Endothelial cell of umbilical vein (primary cell): ENCODE data around the gene ZNF697. TPM values are rescaled to one million over a fixed set of nuclear protein-coding genes. Genes with fewer than 3 reads are reported as not detected.

ENCODE experiments used
- BruUV-seq: library from RNA; stranded (reverse); fragments of 400-500 nt; replicated peaks from 2 replicates; lab custom pipeline; 2021; lab: Mats Ljungman, UMichigan
- CTCF ChIA-PET: fragments of 300-600, 350-600 bp; sonication (Branson Sonifier 250); formaldehyde crosslinking; loops from one replicate; lab custom pipeline; 2021; ENCODE audit warnings: antibody characterized with exemption, inconsistent platforms; lab: Charles Lee
- POLR2A ChIA-PET: fragments of 300-600, 350-600 bp; sonication (Branson Sonifier 250); formaldehyde crosslinking; loops from one replicate; lab custom pipeline; 2021; ENCODE audit warnings: antibody characterized with exemption, inconsistent platforms; lab: Charles Lee
- DNase-seq: peaks from one replicate; pipeline ENCODE4 v3.0.0-alpha.2; 2011; ENCODE audit warnings: low read depth, low spot score
- FAIRE-seq: peaks from 2 replicates; lab custom pipeline; 2011; peaks lifted over from hg19 to GRCh38; lab: Jason Lieb, UNC
- H2AFZ ChIP-seq: 2 replicates; pipeline ENCODE4 v1.6.0; 2012; ENCODE audit warnings: low read depth, low read length, control low read depth, inconsistent platforms
- H3K27ac ChIP-seq: 2 replicates; pipeline ENCODE4 v1.5.1; 2011; ENCODE audit warnings: low read depth, mild to moderate bottlenecking, control low read depth, low read length, moderate library complexity; ENCODE audit not compliant: insufficient read depth
- H3K27me3 ChIP-seq, 2 experiments: 2 replicates each; pipeline versions ENCODE4 v1.6.0 to v1.6.1; 2011; ENCODE audit warnings: low read length in 2 of 2, mixed read lengths in 1 of 2; ENCODE audit not compliant: control insufficient read depth in 2 of 2, insufficient read depth in 2 of 2
- H3K36me3 ChIP-seq, 2 experiments: 2 replicates in 1 of 2; 3 replicates in 1 of 2; pipeline ENCODE4 v1.5.1; 2011; ENCODE audit warnings: low read length in 2 of 2, mild to moderate bottlenecking in 1 of 2, moderate library complexity in 1 of 2; ENCODE audit not compliant: control insufficient read depth in 2 of 2, insufficient read depth in 2 of 2; ENCODE audit errors: extremely low read depth in 1 of 2
- H3K4me1 ChIP-seq: 3 replicates; pipeline ENCODE4 v1.5.1; 2011; ENCODE audit warnings: mild to moderate bottlenecking, low read length; ENCODE audit not compliant: control insufficient read depth, insufficient read depth; ENCODE audit errors: extremely low read depth
- H3K4me2 ChIP-seq: 2 replicates; pipeline ENCODE4 v1.6.1; 2011; ENCODE audit warnings: low read length, control low read depth, mixed read lengths; ENCODE audit not compliant: insufficient read depth
- H3K4me3 ChIP-seq, 3 experiments: fragments of 200-600 bp in 1 of 3; sonication (generic), shearing (Covaris generic) in 1 of 3; replicated peaks in 1 of 3; 2 replicates each; pipeline ENCODE4 v1.5.1; 2011 to 2016; ENCODE audit warnings: control low read depth in 3 of 3, low read length in 3 of 3, mild to moderate bottlenecking in 2 of 3, inconsistent platforms in 1 of 3, low read depth in 1 of 3, moderate library complexity in 1 of 3; ENCODE audit not compliant: insufficient read depth in 1 of 3
- H3K79me2 ChIP-seq: 2 replicates; pipeline ENCODE4 v1.6.0; 2012; ENCODE audit warnings: low read length, inconsistent platforms; ENCODE audit not compliant: control insufficient read depth, insufficient read depth
- H3K9ac ChIP-seq: replicated peaks from 2 replicates; pipeline ENCODE3; 2011; ENCODE audit warnings: low read length, control low read depth; ENCODE audit not compliant: insufficient read depth; ENCODE audit errors: extremely low read depth
- H3K9me1 ChIP-seq: replicated peaks from 3 replicates; pipeline ENCODE4 v1.6.0; 2011; ENCODE audit warnings: mild to moderate bottlenecking, low read length; ENCODE audit not compliant: control insufficient read depth, insufficient read depth; ENCODE audit errors: extremely low read depth
- H3K9me3 ChIP-seq: replicated peaks from 2 replicates; pipeline ENCODE4 v1.5.1; 2012; ENCODE audit warnings: low read length, inconsistent platforms; ENCODE audit not compliant: control insufficient read depth, insufficient read depth
- H4K20me1 ChIP-seq: replicated peaks from 2 replicates; pipeline ENCODE3; 2011; ENCODE audit warnings: mild to moderate bottlenecking, low read length; ENCODE audit not compliant: control insufficient read depth, insufficient read depth; ENCODE audit errors: extremely low read depth
- CTCF ChIP-seq, 2 donors: IDR thresholded peaks; 1 replicate in 1 of 2; 2 replicates in 1 of 2; pipeline ENCODE4 v1.5.1; 2011; ENCODE audit warnings: low read length in 2 of 2, mild to moderate bottlenecking in 2 of 2, moderate library complexity in 2 of 2, control low read depth in 1 of 2, inconsistent platforms in 1 of 2, low read depth in 1 of 2; ENCODE audit not compliant: insufficient read depth in 1 of 2; ENCODE audit errors: extremely low read depth in 1 of 2
- EZH2 ChIP-seq: IDR thresholded peaks from 2 replicates; pipeline ENCODE4 v1.6.1; 2012; ENCODE audit warnings: borderline replicate concordance, low read depth, mild to moderate bottlenecking, moderate library complexity, low read length, inconsistent platforms; ENCODE audit not compliant: severe bottlenecking
- FOS ChIP-seq: IDR thresholded peaks from 2 replicates; pipeline ENCODE4 v1.6.1; 2011; ENCODE audit warnings: mild to moderate bottlenecking, low read length, moderate library complexity, borderline replicate concordance; ENCODE audit not compliant: insufficient read depth
- GATA2 ChIP-seq: IDR thresholded peaks from 2 replicates; pipeline ENCODE4 v1.7.0; 2011; ENCODE audit warnings: low read depth, mild to moderate bottlenecking, moderate library complexity, mixed read lengths, low read length; ENCODE audit not compliant: insufficient read length, insufficient read depth
- JUN ChIP-seq: IDR thresholded peaks from 2 replicates; pipeline ENCODE4 v1.6.1; 2011; ENCODE audit warnings: borderline replicate concordance, low read depth; ENCODE audit not compliant: insufficient read length, insufficient read depth
- MAX ChIP-seq: IDR thresholded peaks from 2 replicates; pipeline ENCODE4 v1.6.1; 2011; ENCODE audit not compliant: insufficient read depth, insufficient read length
- MYC ChIP-seq: IDR thresholded peaks from one replicate; pipeline ENCODE4 v1.6.1; 2011; ENCODE audit warnings: mild to moderate bottlenecking, low read depth, low read length
- POLR2A ChIP-seq: IDR thresholded peaks from 2 replicates; pipeline ENCODE4 v1.6.1; 2012; ENCODE audit warnings: low read depth, mild to moderate bottlenecking, control low read depth, low read length
- POLR2AphosphoS5 ChIP-seq: IDR thresholded peaks from 2 replicates; pipeline ENCODE4 v1.6.1; 2012; ENCODE audit warnings: low read depth, mild to moderate bottlenecking, control low read depth, low read length, moderate library complexity; ENCODE audit not compliant: insufficient read depth
- dilution Hi-C: fragments of 300-500 bp; cut with MboI; formaldehyde crosslinking; loops from one replicate; pipeline ENCODE4 v1.15.0; 2019; ENCODE audit warnings: low sequenced_read_pairs; ENCODE audit not compliant: extremely low pct_ligation_motif_present
- intact Hi-C: fragments of 100-400 bp; cut with micrococcal nuclease; formaldehyde crosslinking; loops from one replicate; pipeline ENCODE4 v1.10.0; 2022
- polyA plus RNA-seq, 4 experiments: library from polyadenylated mRNA; depleted of rRNA in 3 of 4; stranded (reverse) in 3 of 4; unstranded in 1 of 4; fragments of >200 nt; gene quantifications; 2 replicates each; pipeline versions ENCODE4 v1.2.1 to v1.2.3, GENCODE V29; 2011 to 2012; ENCODE audit warnings: missing spikeins in 1 of 4
- total RNA-seq: library from RNA; stranded (reverse); gene quantifications from 2 replicates; pipeline ENCODE4 v1.2.3, GENCODE V29; 2021

Gene ZNF697
- total and polyA plus RNA-seq, 2 donors (not counting 3 experiments of a cell fraction or from before 2014, with no cell fraction given): 6.2 to 14.1 TPM

GRCh38 chr1:119595168-119595567 lies 52.9 kb downstream of the ZNF697 start:
- intact Hi-C loops (no loop called here), dilution Hi-C loops (no loop called here)
- ChIA-PET POLR2A (no interaction called here), CTCF (interaction anchor here (1.3 kb wide), 1 partner anchor 16 kb away, joined by 4 read pairs; no protein-coding TSS in a partner anchor)
- Histone ChIP-seq H3K36me3 (no peaks in the 10 kb centered on the region), H2AFZ (no peak overlapping the region), H3K9me1 (no peaks in the 10 kb centered on the region), H3K27me3 (peaks cover 11 to 15% of the 10 kb centered on the region in 2 experiments), H3K79me2 (no peaks in the 10 kb centered on the region), H3K4me2 (no peak overlapping the region), H4K20me1 (no peaks in the 10 kb centered on the region), H3K9ac (no peak overlapping the region), H3K4me1 (peaks cover 3% of the 10 kb centered on the region), H3K9me3 (no peaks in the 10 kb centered on the region), H3K4me3 (no peak overlapping the region), H3K27ac (no peak overlapping the region)
- DNase-seq: no peak
- no peak for FAIRE-seq
- BruUV-seq: no TSS peak
- TF ChIP-seq GATA2 (no peak), MYC (no peak), EZH2 (no peak), POLR2AphosphoS5 (no peak), POLR2A (no peak), JUN (no peak), MAX (no peak), FOS (no peak), CTCF (IDR thresholded peaks at IDR 0.05; ENCODE audit: extremely low read depth in 1 of 2, insufficient read depth in 1 of 2, low read depth in 1 of 2, low read length in 2 of 2) (no peak)
